ENCODE measurements around the gene STRBP. TPM values are rescaled to one million over a fixed set of nuclear protein-coding genes. Genes with fewer than 3 reads are reported as not detected.

The STRBP gene
- total RNA-seq, 1 donor from 2014 or later: 99.4 TPM

- Histone ChIP-seq H3K36me3 (no peaks in the 10 kb centered on the region), H3K4me1 (peaks cover 34% of the 10 kb centered on the region), H4K20me1 (ENCODE audit: low read depth) (peaks cover 90% of the 10 kb centered on the region), H2AFZ (replicated peaks) (no peak overlapping the region), H3F3A (ENCODE audit: low read depth) (peaks cover 17% of the 10 kb centered on the region), H3K79me2 (ENCODE audit: low read depth) (peaks cover 98% of the 10 kb centered on the region), H3K9ac (no peak overlapping the region), H3K9me3 (ENCODE audit: low read depth) (no peaks in the 10 kb centered on the region), H3K27ac (no peak overlapping the region), H3K4me2 (no peak overlapping the region), H3K27me3 (no peaks in the 10 kb centered on the region), H3K4me3 (no peak overlapping the region)
- Mint-ChIP-seq H3K4me1 (peaks cover 25% of the 10 kb centered on the region), H3K27ac (no peak overlapping the region), H3K4me3 (no peak overlapping the region), H3K9me3 (no peaks in the 10 kb centered on the region), H3K36me3 (peaks cover 2% of the 10 kb centered on the region), H3K27me3 (ENCODE audit: insufficient read depth, low read depth) (peaks cover 4% of the 10 kb centered on the region)
- DNase-seq (ENCODE audit: low spot score): no peak
- no peak for TF ChIP-seq EZH2 (IDR thresholded peaks at IDR 0.05)
- TF ChIP-seq, protein P1, sequence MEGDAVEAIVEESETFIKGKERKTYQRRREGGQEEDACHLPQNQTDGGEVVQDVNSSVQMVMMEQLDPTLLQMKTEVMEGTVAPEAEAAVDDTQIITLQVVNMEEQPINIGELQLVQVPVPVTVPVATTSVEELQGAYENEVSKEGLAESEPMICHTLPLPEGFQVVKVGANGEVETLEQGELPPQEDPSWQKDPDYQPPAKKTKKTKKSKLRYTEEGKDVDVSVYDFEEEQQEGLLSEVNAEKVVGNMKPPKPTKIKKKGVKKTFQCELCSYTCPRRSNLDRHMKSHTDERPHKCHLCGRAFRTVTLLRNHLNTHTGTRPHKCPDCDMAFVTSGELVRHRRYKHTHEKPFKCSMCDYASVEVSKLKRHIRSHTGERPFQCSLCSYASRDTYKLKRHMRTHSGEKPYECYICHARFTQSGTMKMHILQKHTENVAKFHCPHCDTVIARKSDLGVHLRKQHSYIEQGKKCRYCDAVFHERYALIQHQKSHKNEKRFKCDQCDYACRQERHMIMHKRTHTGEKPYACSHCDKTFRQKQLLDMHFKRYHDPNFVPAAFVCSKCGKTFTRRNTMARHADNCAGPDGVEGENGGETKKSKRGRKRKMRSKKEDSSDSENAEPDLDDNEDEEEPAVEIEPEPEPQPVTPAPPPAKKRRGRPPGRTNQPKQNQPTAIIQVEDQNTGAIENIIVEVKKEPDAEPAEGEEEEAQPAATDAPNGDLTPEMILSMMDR (IDR thresholded peaks at IDR 0.05): no peak
- TF ChIP-seq EZH2phosphoT487 (IDR thresholded peaks at IDR 0.05): no peak
These were observed 5.2 kb downstream of the STRBP start for GRCh38 chr9:123263227-123263626.

DNA sequence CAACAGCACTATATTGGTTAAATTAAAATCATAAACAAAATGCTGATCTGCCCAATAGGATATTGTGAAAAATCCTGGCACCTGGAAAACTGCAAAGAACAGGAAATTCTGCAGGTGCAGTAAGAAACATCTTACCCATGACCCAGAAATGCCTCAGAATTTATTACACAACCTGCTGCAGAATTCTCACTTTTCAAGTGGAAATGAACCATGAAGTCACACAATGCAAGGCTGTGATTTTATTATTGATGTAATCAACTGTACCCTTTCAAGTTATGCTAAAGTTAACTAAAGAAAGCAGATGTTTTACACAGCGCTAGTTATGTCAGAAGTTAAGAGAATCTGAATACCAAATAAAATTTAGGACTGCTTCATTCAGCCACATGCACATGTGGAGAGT lies 6.0 kb downstream of the STRBP start:
- TF ChIP-seq EZH2phosphoT487 (IDR thresholded peaks at IDR 0.05): no peak
- H3K4me2 ChIP-seq: no peak overlapping the region
- no peaks in the 10 kb centered on the region for H3K36me3 ChIP-seq

DNA sequence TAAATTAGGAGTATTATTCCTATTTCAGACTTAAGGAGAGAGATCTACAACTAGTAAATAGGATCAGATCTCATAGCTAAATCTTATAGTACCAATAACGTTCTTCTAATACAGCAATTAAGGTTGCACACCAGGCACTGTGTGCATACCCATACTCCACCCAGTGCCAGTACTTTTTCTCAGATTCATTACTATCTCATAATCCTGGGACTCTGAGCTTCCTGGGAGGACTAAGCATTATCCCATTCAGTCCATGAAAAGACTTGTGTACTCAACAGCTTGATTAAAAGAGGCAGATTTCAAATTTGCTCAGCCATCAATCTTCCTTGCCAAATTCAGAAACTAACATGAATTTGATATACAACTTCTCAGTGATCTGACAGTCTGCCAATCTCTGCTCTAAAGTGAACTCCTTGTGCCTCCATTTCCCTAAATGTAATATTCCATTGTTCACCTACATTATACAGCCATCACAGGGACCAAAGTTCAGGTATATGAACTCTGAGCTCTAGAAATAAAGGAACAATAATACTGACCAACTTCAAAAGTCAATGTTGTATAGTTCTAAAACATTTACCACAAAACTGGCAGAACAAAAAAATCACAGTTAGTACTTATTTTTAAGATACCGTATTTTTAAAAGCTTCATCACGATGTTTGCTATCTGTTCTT lies 7.2 kb downstream of the STRBP start:
- Mint-ChIP-seq H3K9me3 (peaks cover 3% of the 10 kb centered on the region), H3K36me3 (peaks cover 8% of the 10 kb centered on the region), H3K27me3 (ENCODE audit: insufficient read depth, low read depth) (peaks cover 2% of the 10 kb centered on the region), H3K4me1 (peaks cover 16% of the 10 kb centered on the region), H3K4me3 (no peak overlapping the region), H3K27ac (no peak overlapping the region)
- H3K4me3 ChIP-seq: no peak overlapping the region
- peaks cover 83% of the 10 kb centered on the region for H4K20me1 ChIP-seq (ENCODE audit: low read depth)
- no peak for TF ChIP-seq EZH2phosphoT487 (IDR thresholded peaks at IDR 0.05)
- TF ChIP-seq EZH2 (IDR thresholded peaks at IDR 0.05): no peak
- TF ChIP-seq, protein P1 (IDR thresholded peaks at IDR 0.05): no peak
- H3K9ac ChIP-seq: no peak overlapping the region
- H3K27me3 ChIP-seq: no peaks in the 10 kb centered on the region
- no peaks in the 10 kb centered on the region for H3K36me3 ChIP-seq
- DNase-seq (ENCODE audit: low spot score): no peak
- H3K27ac ChIP-seq: no peak overlapping the region
- no peak overlapping the region for H3K4me2 ChIP-seq
- no peaks in the 10 kb centered on the region for H3K9me3 ChIP-seq (ENCODE audit: low read depth)
- H3F3A ChIP-seq (ENCODE audit: low read depth): peaks cover 10% of the 10 kb centered on the region
- H2AFZ ChIP-seq (replicated peaks): no peak overlapping the region
- peaks cover 21% of the 10 kb centered on the region for H3K4me1 ChIP-seq
- peaks cover 100% of the 10 kb centered on the region for H3K79me2 ChIP-seq (ENCODE audit: low read depth)

More for the DNA sequence above, 6.0 kb downstream of the STRBP start:
- H3K79me2 ChIP-seq (ENCODE audit: low read depth): peaks cover 100% of the 10 kb centered on the region
- no peaks in the 10 kb centered on the region for H3K9me3 ChIP-seq (ENCODE audit: low read depth)
- H3K27me3 ChIP-seq: no peaks in the 10 kb centered on the region
- Mint-ChIP-seq H3K4me3 (no peak overlapping the region), H3K36me3 (peaks cover 2% of the 10 kb centered on the region), H3K9me3 (no peaks in the 10 kb centered on the region), H3K27ac (no peak overlapping the region), H3K4me1 (peaks cover 25% of the 10 kb centered on the region), H3K27me3 (ENCODE audit: insufficient read depth, low read depth) (peaks cover 4% of the 10 kb centered on the region)
- no peak for DNase-seq (ENCODE audit: low spot score)
- peaks cover 33% of the 10 kb centered on the region for H3K4me1 ChIP-seq
- no peak overlapping the region for H2AFZ ChIP-seq (replicated peaks)
- no peak overlapping the region for H3K4me3 ChIP-seq
- H4K20me1 ChIP-seq (ENCODE audit: low read depth): peaks cover 89% of the 10 kb centered on the region
- H3K9ac ChIP-seq: no peak overlapping the region
- H3K27ac ChIP-seq: no peak overlapping the region
- H3F3A ChIP-seq (ENCODE audit: low read depth): peaks cover 17% of the 10 kb centered on the region

DNA sequence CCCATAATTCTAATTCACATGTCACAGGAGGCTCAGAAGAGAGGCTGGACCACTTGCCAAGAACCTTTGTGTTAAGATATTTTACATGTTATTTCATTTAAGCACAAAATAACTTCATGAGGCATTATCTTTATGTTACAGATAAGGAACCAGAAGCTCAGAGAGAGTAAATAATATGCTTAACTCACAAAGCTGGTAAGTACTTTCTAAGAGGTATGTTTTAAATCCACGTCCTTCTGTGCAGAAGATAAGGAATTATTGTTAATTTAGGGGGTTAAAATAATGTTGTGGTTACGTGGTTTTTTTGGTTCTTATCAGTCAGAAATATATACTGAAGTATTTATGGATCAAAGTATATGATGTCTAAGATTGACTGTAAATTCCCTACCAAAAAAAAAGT lies 8.0 kb downstream of the STRBP start:
- no peaks in the 10 kb centered on the region for H3K36me3 ChIP-seq
- TF ChIP-seq, protein P1 (IDR thresholded peaks at IDR 0.05): no peak
- TF ChIP-seq EZH2 (IDR thresholded peaks at IDR 0.05) (no peak), EZH2phosphoT487 (IDR thresholded peaks at IDR 0.05) (no peak)
- Mint-ChIP-seq H3K4me1 (peaks cover 9% of the 10 kb centered on the region), H3K27ac (no peak overlapping the region), H3K27me3 (ENCODE audit: insufficient read depth, low read depth) (peaks cover 2% of the 10 kb centered on the region), H3K4me3 (no peak overlapping the region), H3K9me3 (peaks cover 6% of the 10 kb centered on the region), H3K36me3 (peaks cover 10% of the 10 kb centered on the region)
- H3K4me3 ChIP-seq: no peak overlapping the region
- no peaks in the 10 kb centered on the region for H3K9me3 ChIP-seq (ENCODE audit: low read depth)
- H3K9ac ChIP-seq: no peak overlapping the region
- no peak for DNase-seq (ENCODE audit: low spot score)
- H3K27ac ChIP-seq: no peak overlapping the region
- H4K20me1 ChIP-seq (ENCODE audit: low read depth): peaks cover 75% of the 10 kb centered on the region
- H3K4me1 ChIP-seq: peaks cover 13% of the 10 kb centered on the region
- H3K27me3 ChIP-seq: no peaks in the 10 kb centered on the region
- H2AFZ ChIP-seq (replicated peaks): no peak overlapping the region
- no peak overlapping the region for H3K4me2 ChIP-seq
- H3K79me2 ChIP-seq (ENCODE audit: low read depth): peaks cover 100% of the 10 kb centered on the region
- peaks cover 2% of the 10 kb centered on the region for H3F3A ChIP-seq (ENCODE audit: low read depth)
